HG03196 (cell line): ENCODE measurements around the gene SH3GL2.

Experiments used
- ATAC-seq: cut with Tn5 transposase; IDR thresholded peaks from one replicate; pipeline ENCODE4 v1.9.1; 2021; ENCODE audit not compliant: unreplicated experiment

SH3GL2 gene

DNA sequence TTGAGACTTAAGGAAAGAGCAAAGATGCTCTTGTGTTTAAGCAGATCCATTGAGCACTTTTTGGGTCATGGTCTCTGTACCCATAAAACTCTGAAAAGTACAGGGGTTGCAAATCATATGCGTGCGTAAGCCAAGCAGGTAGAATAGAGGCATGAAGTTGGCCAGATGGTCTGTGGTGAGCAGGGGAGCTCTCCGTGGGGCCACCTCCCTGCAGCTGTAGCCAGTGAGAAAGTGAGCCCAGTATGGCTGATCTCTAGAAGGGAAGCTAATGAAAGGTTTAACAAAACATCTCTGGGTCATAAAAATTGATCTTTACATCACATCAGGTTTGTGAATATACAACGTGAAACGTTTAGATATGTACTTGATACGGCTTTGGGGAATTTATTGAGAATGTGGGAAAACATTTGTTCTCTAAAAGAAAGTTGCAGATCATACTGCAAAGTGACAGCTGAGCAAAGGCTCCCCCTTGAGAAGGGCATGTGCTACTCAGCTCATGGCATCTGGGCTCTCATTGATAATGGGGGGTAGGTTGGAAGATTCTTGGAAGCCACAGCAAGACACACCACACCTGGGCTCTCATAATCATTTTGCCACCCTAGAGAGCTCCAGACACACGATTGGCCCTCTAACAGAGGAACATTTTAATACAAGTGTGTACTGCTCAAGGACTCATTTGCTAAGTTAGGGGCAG is 30.6 kb downstream of the SH3GL2 start:
- ATAC-seq = no peak

DNA sequence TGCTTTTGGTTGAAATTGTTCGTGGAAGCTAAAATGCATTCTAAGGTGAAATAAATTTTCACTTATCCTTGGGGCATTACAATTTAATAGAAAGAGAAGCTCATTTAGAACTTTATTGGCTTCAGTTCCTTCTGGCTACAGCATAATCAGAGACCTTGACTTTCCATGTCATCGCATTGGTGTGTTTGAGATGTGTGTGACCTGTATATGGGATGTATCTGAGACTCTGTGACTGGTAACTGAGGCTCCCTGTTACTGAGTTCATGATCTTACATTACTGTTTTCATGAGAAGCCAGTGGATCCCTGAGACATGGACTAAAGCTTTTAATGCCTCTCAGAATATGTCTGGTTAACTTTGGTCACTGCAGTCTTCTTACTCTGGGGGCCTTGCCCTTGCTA is 32.5 kb downstream of the SH3GL2 start:
- ATAC-seq = no peak

DNA sequence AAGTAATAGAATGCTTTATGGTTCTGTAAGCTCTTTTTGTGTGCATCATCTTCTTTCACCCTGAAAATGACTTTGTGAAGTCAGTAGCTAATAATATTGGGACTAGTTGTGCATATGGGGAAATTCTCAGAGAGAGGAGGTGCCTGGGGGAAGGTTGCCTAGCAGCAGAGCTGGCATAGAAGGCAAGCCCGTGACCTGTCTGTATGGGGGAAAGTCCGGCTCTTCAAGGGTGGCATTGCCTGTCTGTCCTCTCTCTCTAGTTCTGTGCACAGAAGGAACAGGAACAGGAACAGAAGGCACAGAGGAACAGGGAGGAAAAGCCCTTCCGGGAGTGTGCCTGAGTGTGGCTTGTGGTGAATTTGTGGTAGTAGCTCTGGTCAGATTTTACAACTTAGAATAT is 33.1 kb downstream of the SH3GL2 start:
- ATAC-seq = no peak

DNA sequence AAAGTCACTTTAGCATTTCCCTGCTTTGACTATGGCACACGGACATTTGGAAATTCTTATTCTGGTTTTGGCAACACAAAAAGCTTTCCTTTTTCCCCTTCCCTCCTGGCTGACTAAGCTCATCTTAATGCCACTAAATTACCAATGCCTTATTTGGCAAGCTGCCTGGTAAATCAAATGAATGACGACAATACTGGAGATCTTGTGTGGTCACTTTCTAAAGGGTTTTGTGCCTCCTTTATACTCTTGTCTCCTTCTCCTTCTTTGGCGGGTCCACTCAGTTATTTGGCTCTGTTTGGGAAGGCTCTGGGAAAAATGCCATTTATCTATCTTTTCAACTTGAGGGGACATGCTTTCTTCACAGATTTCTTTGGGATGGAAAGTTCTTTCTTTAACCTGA is 34.9 kb downstream of the SH3GL2 start:
- ATAC-seq = no peak

DNA sequence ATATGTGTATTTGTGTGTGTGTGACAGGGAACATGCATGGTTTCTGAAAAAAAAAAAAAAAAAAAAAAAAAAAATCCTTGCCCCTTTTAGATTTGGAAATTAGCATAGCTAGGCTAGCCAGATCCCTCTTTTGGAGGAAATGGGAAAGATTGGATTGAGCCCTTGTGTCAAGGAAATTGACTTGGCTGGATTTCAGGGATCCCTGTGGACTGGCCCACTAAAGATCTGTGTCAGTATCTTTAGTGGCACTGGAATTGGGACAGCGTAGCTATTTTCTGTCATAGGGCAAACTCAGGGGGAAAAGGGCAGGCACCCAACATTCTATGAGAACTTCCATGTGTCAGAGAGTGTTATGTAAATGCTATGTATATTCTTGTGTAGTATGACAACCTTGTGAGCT is 35.4 kb downstream of the SH3GL2 start:
- no peak for ATAC-seq

DNA sequence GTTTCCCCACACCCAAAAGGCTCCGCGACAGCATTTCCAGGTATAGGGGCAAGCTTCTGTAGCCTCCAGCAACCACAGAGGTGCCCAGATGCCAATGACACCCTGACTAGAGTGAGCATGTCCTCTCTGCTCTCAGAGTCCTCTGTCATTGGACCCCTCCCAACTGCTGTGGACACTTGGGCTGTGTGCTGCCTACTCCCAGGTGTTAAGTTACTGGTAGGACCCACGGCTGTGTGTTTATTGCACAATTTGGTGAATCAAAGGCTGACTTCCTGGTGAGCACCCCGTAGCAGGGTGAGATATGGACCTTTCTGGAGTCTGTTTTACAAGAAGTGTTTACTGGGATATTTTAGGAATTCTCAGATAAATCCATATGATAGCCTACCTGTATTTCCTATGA is 36.0 kb downstream of the SH3GL2 start:
- no peak for ATAC-seq

DNA sequence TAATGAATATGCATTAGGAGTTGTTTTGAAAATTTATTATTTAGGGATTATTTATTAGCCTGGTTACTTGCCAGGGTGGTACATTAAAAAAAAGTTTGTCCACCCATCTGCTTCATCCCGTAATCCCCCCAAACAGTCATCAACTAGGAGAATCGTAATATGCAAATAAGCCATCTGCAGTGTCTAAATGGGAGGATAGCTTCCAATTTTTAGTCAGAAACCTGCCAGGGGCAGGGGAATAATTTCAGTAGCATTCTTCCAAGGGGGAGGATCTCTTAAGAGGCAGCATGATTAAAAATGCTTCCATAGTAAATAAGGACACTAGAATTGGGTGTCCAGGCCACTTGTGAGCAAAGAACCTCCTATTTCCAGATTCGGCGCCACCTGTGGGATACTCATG is 43.3 kb downstream of the SH3GL2 start:
- ATAC-seq = no peak

DNA sequence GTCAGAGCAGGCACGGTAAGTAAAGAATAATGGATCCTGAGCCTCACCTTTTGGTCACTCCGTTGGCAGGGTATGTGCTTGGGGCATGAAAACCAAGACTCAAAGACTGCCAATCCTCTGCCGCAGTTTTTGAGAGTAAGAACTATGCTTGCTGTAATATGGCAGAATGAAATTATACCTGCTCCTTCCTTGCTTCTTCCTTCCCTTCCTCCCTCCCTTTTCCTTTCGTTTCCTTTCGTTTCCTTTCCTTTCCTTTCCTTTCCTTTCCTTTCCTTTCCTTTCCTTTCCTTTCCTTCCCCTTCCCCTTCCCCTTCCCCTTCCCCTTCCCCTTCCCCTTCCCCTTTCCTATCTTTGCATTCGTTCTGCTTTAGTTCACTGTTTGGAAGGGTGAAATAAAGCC is 43.9 kb downstream of the SH3GL2 start:
- ATAC-seq = no peak

DNA sequence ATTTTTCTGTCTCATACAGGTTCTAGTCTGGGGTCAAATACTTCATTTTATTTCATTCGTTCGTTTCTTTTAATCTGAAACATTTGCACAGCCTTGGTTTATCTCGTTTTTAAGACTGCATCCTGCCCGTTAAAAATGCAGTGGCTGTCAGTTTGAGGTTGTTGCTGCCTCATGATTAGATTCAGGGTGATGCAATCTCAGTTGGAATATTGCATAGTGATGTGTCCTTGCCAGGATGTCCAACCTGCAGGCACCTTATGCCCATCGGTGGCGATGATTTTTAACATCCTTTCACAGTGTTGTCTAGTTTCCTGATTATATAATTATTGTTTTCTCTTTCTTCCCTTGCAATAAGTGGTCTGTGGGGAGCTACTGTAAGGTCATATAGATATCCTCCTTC is 45.1 kb downstream of the SH3GL2 start:
- ATAC-seq = no peak

DNA sequence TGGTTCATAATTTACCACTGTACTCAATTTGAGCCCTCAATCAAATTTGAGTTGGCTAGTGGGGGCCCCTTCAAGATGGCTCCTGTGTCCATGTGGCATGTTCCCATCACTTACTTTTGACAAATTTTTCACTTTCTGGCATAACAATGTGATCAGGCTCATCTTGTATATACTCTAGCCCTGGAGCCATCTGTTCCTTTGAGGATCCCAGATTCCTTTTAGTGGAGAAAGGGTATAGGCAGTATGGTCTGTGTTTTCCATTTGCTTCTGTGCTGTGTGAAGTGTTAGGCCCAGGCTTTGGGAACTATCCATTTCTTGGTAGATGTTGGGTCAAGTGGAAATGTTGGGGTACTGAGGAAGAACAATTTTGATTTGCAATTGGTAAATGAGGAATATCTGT is 45.7 kb downstream of the SH3GL2 start:
- no peak for ATAC-seq

DNA sequence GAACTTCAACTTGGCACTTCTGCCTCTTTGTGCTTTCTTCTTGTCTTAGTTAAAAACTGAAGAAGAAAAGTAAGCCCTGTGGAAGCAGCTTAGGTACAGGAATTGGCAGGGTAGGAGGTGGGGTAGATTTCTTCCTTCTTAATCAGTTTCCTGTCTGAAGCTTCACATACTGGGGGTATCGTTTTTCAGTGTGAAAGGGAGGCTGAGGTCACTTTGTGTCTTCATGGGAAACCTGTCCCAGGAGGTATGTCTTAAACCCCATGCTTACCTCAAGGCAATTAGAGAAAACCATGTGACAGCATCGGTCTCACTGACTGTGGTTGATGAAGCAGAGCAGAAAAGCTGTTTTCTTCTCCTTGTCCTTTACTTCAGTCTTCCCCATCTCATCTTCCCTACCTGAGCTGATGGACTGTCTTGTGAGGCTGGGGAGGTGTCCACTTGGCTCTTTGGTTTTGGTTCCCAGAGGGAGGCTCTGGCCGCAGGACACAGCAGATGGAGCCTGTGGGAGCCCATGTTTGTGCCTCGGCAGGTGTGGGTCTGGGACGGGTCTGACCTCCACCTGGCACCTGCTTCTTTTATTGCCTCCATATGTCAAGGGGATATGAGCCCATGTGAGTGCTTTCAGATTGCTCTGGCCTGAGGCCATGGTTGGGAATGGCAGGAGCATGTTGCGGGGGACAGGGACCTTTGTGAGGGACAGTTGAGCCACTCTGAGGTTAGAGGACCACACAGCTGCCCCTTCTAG is 47.0 kb downstream of the SH3GL2 start:
- ATAC-seq = no peak

DNA sequence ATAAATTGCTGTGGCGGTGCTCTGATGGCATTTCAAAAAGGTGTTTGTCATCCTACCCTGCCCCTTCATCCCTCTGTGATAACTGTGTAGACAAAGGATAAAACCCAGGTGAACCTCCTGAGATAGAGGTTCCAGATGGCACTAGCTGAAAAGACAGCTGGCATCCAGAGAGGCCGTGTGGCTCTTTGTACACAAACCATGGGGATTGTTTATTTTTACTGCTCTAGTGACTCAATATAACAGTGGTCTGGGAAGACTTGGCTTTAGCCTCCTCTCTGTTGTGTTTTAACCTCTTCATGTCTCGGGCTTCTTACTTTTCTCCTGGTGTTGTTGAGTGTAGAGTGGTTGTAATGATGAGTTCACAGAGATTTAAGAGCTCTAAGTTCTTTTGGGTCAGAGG is 48.8 kb downstream of the SH3GL2 start:
- no peak for ATAC-seq

DNA sequence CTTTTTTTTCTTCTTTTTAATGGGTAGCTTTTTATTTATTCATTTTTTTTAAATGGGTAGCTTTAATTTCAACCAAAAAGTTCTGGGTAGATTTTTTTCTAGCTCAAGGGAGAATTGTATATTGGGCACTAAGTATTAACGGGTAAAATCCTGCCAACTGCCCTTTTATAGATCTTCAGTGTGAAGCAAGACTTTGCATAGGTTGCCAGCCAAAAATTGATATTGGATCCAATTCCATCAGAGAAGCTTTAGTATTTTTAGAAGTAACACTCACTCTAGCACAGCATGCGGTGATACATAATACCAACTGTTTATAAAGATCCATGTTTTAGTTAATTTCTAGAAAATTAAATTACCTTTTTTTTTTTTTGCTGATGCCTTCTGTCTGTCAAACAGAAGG is 49.8 kb downstream of the SH3GL2 start:
- ATAC-seq = no peak

DNA sequence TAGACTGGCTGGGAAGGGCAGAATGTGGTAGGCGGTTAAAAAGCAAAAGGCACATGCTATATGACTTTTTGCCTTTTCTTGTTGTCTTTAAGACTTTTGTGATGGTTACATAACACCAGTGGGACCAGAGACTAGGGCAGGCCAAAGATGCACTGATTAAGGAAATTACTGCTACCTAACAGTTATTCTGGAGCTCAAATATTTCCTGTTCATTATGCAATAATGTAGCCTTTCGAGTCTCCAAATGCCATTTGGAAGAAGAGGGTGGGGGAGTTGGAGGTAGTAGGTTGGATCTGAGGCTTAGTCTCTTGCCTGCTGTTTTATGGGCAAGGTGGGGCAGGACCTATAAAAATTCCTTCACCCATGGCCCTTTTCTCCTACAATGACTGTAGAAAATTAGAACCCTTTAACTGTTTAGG is 51.7 kb downstream of the SH3GL2 start:
- ATAC-seq = no peak

DNA sequence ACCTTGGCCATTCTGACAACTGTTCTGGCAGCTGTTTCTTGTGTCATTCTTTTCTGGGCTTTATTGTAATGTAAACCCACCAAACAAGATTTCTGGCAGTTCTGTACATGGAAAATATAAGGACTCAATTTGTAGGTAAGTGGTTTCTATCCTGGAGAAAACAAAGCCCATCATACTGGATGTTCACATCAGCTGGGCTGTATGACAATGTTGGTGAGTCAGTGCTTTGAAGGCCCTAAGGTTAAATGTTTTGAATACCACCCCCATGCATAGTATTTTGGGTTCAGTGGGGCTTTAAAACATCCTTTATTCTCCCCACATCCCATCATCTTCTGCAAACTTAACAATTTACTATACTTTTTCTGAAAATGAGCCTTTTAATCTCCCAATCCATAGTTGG is 52.5 kb downstream of the SH3GL2 start:
- ATAC-seq = no peak

DNA sequence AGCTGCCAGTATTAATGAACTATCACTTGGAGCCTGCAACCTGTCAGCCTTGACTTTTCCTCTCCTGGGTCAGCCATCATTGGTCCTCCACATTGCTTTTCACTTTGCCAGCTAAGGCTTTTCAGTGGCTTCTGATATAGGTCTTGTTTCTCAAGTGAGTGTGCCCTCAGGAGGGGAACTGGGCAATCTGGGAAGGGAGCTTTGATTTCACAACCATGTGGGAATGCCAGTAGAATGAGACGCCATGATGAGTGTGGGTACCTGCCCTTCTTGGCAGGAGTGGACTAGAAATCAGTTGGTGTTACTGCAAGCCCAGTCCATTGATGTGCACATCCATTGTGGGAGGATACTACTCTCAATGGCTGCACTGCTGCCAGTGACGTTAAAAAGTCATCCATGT is 54.1 kb downstream of the SH3GL2 start:
- no peak for ATAC-seq

DNA sequence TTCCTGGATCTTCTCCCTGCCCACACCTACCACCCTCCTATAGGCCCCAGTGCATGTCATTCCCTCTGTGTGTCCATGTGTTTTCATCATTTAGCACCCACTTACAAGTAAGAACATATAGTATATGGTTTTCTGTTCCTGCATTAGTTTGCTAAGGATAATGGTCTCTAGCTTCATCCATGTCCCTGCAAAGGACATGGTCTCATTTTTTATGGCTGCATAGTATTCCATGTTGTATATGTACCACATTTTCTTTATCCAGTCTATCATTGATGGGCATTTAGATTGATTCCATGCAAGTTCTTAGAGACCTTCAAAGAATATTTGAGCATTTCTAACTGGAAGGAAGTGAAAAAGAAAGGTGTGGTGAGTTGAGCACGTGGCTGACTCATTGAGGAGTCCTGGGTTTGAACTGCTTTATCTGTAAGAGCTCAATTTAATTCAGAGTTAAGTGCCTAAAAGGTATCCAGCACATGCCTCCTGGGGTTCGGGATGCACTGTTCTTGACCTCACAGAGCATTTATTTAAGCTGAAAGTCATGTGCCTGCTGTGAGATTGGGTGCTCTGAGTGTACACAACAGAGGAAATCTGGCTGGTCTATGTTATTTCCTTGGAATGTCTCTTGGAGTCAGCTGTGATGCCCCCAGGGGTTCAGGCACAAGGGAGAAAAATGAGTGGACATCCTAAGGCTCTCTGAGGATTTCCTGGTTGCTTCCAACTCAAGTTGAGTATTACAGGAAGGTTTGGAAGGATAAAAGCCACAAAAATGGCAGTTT is 56.4 kb downstream of the SH3GL2 start:
- no peak for ATAC-seq

DNA sequence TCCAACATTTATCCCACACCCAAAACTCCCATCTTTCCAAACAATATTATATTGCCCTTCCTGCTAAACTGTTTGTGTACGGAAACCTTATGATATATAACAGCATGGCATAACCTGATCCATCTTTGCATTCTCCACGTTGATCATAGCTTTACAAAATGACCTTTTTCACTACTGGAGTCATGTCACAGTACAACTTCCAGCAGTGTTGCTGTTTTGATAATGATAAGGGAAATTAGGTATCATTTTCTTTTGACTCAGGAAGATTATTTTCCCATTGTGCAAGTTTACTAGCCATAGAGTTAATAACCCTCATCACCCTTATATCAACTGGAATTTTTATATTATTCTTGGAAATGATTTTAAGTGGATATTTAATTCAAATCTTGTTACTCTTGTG is 57.5 kb downstream of the SH3GL2 start:
- ATAC-seq = no peak

DNA sequence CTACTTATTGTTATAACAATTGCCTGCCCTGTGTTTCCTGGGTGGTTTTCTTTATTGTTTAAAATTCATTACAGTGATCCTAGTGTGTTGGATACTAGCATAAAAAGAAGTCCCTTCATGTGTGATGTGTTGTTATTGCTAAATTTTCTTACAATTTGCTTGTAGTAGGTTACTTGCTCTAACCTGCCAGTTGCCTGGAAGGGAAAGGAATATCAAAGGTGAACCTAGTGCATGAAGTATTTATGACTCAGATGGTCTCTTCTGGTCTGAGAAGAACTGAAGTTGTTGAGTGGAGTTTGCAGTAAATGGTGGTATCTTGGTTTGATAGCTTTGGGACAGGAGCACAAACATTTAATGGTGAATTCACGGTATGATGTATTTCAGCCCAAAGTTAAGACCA is 58.0 kb downstream of the SH3GL2 start:
- no peak for ATAC-seq

DNA sequence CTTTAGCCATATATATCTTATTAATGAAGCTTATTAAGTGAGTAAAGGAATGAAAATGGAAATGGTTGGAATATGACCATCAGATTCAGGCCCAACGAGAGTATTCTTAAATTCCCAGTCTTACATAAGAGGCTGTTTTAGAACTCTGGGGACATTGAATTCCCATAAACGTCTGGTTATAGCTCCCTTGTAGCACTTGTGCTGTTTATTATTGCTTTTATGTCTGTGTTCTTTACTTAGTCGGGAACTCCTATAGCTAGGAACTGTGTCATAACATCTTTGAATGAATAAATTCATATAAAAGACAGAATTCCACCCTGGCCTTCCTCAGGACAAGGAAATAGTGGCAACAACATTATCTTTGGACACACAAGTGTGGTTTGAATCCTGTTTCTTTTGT is 58.4 kb downstream of the SH3GL2 start:
- ATAC-seq = no peak

DNA sequence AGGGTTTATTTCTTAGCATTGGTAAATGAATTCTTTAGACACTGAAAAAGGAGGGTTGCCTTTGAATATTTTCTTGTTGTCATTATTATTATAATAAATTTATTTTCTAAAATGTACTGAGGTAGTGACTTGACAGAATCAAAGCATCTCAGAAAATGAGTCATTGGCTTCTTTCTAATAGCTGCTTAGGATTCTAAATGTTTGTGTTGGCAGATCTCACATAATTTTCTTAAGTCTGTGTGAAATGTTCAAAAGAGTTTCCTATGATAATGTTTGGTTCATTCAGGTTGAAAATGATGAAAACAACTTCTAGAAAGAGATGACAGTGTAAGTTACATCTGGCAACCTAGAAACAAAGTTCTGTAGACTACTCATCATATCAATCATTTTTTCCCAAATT is 69.7 kb downstream of the SH3GL2 start:
- no peak for ATAC-seq

DNA sequence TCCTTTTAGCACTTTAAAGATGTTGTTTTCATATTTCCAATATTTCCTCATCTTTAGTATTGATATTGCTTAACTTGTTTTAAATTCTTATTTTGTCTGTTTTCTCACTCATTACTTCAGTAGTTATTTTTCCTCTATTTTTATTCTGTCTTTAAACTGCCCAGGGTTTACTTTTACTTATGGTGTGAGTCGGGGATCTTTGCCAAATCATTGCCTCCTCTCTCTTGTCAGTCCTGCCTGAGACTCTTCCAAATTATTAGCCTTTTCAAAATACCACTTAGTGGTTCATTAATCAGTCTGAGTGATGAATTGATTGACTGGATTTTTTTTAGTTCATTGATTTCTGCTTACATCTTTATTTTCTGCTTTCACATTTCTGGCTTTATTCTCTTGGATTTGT is 72.9 kb downstream of the SH3GL2 start:
- ATAC-seq = no peak
